ENCODE data around the gene CPSF6.
"Not testable (repeated sequence)": the region's sequence is repeated elsewhere in the genome, so short reads cannot be mapped to it uniquely, and the experiment has no call there.

The CPSF6 gene

DNA sequence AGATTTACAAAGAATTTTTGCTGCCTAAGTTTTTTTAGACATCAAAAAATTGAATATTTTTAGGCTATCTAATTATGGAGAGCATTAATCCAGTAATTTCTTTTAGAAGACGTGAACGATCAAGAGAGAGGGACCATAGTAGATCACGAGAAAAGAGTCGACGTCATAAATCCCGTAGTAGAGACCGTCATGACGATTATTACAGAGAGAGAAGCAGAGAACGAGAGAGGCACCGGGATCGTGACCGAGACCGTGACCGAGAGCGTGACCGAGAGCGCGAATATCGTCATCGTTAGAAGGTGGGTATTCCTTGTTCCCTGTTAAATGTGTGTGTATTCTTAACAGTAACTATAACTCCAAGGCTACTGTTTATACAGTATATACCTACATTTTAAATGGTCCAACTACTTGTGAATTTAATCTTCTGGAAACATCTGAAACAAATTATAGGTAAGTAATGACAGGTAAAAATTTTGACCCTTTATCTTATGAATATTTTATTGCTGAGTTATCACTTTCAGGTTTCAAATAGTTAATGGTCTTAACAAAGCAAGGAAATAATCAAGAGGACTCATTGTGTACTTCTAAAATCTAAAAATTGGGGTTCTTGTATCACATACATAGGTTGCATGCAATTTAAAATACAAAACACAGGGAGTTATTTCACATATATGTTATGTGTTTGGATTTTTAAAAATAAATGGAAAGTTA, 23.1 kb downstream of the CPSF6 start:
- DNase-seq: no peak

DNA sequence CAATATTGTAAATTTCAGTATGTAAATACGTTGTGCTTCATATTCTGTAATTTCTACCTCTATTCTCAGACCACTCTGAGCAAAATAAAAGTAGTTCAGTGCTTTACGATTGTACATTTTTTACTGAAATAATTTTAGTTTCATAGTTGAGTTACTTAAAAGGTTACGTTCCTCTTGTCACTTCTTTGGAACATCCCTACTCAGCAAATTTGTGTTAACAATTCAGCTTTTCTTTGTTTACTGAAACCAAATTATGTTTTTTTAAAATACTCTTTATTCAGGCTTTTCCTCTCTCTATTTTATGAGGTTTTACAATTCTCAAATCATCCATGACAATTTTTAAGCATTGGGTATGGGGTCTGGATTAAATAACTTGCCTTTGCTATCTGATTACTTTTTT, 25.8 kb downstream of the CPSF6 start:
- no peak for DNase-seq

DNA sequence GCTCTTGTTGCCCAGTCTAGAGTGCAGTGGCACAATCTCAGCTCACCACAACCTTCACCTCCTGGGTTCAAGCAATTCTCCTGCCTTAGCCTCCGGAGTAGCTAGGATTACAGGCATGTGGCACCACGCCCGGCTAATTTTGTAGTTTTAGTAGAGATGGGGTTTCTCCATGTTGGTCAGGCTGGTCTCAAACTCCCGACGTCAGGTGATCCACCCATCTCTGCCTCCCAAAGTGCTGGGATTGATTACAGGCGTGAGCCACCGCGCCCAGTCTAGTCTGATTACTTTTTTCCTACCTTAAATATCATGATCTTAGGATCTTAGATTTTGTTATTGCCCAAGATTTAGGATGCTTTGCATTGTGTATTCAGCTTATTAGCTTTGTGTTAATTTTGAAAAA, 26.3 kb downstream of the CPSF6 start:
- DNase-seq: not testable (repeated sequence)

DNA sequence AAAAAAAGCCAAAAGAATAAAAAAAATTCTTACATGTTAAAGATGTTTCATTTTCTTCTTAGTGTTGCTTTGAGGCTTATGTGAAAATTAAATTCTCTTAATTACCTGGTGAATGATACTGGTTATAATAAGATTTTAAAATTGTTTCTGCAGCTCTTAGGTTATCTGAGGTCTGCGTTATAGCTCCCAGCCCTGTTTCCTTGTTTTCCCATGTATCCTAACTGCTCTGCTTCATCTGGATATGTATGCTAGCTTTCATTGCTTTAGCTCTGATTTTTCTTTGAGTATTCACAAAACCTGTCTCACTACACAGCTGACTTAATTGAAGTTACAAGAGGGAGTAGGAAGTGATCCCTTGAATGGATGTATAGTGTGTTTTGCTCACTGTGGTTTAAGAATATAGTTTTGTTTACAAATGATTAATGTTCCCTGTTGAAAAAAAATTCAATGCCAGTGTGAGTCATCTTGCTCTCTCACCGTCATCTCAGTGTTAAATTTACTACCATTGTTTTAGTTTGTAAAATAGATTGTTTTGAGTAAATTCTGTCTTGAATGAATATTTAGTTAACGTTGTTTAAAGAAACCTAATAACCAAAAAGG, 26.8 kb downstream of the CPSF6 start:
- peak; percentile 35 for DNase-seq

DNA sequence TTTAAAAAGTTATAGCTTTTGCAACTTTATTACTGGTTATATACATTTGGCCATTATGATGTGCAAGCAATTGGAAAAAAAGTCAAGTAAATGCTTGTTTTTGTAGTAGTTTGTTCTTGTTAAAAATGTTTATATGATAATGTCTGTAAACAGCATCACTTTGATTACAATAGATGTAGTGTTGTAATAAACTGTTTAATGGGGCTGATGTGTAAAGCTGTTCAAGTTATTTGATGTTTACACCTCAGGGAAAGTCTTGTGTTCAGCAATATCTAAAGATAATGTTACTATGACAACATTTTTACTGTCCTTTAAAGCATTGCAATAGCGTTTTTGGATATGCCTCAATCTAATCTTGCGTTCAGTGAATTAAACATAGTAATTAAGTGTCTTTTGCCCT, 30.4 kb downstream of the CPSF6 start:
- no peak for DNase-seq

DNA sequence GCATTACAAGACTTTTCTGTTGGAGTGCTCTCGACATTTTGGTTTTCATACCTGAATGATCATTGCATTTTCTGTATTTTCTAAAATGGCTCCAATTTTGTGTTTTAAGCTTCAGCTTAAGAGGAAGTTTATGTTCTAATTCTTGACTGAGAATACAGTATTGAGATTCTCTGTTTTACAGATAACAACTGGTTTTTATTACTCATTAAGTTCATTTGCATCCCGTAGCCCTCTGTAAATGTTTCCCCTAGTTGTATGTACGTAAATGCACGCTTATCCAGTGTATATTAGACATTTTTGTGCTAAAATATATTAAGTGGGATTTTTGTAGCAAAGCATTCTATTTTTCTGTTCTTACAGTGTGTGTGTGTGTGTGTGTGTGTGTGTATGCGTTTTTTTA, 33.1 kb downstream of the CPSF6 start:
- no peak for DNase-seq

DNA sequence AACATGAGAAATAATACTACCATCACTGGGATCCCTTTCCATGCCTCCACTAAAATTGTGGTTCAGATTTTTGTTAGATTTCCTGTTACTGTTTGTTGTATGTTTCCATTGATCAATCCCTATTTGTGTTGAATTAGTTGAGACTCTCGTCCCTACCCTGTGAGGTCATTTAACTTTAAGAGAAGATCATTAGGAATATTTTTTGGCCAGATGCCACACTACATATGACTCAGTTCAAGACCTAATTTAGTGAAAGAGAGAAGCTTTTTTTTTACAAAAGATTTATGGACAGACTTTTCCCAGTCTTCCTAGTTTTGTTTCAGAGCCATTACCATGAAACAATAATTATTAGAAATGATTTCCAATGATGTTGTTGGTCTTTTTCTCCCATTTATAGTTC, 35.5 kb downstream of the CPSF6 start:
- DNase-seq: no peak

DNA sequence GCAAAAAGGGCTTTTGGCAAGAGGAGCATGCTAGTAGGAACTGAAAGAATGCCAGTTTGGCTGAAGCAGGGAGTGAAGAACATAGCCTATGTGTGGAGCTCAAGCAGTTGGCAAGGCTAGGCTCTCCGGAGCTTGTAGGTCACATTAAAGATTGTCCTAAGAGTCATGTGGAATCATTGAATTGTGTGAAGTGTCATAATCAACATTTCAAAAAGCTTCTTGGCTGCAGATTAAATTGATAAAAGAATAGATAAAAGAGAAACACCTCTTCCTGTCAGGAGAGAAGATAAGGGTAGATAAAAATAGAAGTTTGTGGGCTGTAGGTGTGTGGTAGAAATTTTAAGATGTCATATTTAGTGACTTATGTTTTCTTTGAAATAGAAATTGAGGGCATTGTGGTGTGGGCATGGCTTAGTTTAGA, 36.1 kb downstream of the CPSF6 start:
- no peak for DNase-seq

DNA sequence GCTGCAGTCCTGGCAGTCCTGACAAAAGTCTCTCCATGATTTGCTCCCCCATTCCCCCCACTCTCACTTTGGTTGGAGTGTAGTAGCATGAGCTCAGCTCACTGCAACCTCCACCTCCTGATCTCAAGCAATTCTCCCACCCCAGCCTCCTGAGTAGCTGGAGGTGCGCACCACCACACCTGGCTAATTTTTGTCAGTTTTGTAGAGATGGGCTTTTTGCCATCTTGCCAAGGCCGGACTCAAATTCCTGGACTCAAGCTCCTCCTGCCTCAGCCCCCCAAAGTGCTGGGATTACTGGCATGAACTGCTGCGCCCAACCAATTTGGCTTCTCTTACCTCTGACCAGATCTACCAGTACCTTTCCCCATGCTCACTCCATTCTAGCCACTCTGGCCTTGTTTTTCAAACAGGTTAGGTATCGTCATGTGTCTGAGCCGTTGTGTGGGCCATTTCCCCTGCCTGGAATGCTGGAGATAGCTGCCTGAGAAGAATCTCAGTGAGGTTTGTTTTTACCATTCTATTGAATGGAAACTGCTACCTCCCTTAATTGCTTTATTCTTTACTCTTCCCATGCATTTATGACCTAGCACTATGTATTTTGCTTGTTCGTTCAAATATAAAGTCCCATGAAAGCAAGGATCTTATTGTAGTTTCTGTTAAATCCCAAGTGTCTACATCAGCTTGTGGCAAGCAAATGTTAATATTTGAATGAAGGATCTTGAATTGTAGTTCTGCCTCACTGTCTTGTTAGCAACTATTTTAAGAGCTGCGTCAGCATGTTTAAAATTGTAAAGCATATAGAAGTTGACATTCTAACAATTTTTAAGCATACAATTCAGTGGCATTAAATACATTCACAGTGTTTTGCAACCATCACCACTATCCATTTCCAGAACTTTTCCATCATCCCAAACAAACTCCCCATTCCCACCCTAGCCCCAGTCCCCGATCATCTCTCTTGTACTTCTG, 39.7 kb downstream of the CPSF6 start:
- DNase-seq: no peak

DNA sequence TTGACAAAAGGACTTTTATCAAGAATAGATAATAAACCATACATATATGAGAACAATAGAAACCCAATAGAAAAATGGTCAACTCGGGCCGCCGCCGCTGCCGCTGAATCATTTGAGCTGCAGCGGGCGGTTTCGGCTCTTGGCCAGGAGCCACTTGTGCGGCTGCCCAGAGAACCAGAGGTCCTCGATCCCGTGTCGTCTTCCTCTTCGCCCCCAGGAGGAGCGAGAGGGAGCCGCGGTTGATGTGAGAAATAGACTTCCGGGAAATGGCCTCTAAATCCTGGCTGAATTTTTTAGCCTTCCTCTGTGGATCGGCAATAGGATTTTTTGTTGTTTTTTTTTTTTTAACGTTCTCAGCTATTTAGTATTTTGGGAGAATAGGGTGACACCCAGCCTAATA, 44.8 kb downstream of the CPSF6 start:
- DNase-seq: peak; percentile 29

DNA sequence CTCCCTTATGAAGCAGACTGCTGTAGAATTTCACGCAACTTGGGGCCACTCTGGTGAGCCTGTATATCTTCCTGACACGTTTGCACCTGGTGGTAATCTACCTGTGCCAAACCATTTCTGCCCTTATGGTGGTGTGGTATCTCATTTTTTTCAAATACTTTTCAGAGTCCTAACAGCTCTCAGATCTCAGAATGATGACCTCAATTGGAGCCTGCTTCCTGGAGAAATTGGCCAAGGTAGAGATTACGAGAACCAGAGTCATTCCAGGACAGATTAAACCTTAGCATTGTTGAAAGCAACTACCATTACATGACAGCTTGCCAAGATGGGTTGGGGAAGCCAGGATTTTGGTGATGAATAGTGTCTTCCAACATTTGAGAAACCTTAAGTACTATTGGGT, 48.2 kb downstream of the CPSF6 start:
- no peak for DNase-seq

DNA sequence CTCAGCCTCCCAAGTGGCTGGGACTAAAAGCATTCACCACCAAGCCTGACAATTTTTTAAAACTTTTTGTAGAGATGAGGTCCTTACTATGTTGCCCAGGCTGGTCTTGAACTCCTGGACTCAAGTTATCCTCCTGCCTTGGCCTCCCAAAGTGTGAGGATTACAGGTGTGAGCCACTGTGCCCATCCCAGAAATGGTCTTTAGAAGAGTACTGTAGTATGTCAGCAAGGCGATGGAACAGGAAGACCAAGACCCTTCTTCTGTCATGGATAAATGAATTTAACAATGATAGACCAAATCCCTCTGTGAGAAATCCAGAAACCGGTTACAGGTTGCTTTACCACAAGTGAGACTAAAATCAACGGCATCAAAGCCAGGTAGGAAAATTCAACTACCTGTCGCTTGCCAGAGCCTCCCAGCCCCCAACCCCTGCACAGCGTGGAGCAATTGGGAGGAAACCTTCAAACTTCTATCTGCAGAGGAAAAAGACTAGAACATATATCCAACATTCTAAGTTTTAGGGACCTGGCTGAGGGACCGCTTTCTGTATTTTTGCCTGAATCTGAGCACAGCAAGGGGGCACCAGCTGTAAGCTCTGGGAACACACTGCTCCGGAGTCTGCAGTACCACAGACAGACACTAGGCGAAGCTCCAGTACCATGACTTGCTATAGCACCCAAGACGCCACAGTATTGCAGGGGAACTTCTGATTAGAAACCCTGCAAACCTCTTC, 51.3 kb downstream of the CPSF6 start:
- DNase-seq: peak; percentile 80

DNA sequence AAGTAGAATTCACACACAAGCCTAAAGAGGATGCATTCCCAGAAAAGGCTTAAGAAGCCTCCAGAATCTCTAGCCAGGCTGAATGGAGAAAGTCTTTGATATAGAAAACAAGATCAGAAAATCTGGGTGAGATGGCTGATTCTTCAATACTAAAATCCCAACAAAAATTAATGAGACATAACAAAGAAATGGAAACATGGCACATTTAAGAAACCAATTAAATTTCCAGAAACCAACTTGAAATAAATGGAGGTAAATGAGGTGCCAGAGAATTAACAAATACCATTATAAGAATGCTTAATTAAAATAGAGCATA, 51.9 kb downstream of the CPSF6 start:
- DNase-seq: no peak

DNA sequence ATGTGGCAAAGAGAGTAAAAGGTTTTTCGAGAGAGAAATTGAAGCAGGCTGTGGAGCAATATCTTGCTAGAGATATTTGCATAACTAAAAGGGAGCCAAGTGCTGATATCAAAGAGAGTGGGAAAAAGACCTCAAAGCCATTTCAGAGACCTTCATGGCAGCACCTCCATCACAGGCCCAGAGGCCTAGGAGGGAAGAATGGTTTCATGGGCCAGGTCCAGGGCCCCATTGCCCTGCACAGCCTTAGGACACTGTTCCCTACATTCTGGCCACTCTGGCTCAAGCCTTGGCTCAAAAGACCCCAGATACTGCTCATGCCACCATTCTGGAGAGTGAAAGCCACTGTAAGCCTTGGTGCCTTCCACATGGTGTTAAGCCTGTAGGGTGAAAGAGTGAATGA, 58.8 kb downstream of the CPSF6 start:
- no peak for DNase-seq

DNA sequence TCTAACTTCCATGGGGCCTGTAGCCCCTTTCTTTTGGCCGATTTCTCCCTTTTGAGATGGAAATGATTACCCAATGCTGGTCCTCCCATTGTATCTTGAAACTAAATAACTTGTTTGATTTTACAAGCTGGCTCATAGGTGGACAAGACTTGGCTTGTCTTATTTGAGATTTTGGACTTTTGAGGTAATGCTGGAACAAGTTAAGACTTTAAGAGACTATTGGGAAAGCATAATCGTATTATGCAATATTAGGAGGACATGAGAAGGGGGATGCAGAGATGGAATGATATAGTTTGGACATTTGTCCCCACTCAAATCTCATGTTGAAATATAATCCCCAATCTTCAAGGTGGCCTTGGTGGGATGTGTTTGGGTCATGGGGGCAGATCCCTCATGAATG, 59.6 kb downstream of the CPSF6 start:
- DNase-seq: no peak

DNA sequence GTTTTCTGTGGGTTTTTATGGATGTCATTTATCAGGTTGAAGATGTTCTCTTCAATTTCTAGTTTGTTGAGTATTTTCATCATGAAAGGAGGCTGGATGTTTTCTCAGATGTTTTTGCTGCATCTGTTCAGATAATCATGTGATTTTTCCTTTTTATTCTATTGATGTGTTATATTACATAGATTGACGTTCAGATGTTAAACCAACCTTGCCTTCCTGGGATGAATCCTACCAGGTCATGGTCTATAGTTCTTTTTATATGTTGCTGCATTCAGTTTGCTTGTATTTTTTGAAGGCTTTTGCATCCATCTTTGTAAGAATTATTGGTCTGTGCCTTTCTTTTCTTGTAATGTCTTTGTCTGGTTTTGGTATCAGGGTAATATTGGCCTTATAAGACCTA, 64.9 kb downstream of the CPSF6 start:
- no peak for DNase-seq

DNA sequence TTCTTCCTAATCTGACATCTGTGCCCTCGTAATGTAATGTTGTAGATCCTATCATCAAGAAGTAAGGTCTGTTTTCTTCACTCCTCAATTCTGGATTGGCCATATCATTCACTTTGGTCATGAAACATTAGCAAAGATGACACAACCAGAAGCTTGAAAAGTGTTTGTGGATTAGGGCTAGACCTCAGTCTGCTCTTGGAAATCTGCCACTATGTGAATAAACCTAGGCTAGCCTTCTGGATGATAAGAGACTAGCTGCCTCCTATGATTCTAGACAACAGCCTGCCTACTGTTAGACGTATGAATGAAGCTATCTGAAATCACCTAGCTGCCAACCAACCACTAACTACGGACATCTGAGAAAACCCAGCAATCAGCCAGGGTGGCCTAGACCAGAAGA, 70.1 kb downstream of the CPSF6 start:
- DNase-seq: no peak

DNA sequence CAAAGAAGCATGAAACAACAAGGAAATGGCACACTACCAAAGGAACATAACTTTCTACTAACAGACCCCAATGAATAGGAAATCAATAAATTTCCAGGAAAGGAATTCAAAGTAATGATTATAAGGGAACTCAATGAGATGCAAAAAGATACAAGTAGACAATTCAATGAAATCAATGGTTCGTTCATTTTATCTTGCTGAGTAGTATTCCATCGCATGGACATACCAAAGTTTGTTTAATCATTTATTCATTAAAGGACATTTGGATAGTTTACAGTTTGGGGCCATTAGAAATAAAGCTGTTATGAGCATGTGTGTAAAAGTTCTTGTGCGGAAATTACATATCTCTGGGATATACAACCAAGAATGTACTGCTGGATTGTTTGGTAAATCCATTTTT, 73.8 kb downstream of the CPSF6 start:
- no peak for DNase-seq

DNA sequence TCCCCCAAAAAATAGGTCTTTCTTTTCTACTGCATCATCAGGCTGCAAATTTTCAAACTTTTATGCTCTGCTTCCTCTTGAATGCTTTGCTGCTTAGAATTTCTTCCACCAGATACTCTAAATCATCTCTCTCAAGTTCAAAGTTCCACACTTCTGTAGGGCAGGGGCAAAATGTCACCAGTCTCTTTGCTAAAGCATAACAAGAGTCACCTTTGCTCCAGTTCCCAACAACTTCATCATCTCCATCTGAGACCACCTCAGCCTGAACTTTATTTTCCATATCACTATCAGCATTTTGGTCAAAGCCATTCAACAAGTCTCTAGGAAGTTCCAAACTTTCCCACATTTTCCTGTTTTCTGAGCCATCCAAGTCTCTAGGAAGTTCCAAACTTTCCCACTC, 77.4 kb downstream of the CPSF6 start:
- not testable (repeated sequence) for DNase-seq

DNA sequence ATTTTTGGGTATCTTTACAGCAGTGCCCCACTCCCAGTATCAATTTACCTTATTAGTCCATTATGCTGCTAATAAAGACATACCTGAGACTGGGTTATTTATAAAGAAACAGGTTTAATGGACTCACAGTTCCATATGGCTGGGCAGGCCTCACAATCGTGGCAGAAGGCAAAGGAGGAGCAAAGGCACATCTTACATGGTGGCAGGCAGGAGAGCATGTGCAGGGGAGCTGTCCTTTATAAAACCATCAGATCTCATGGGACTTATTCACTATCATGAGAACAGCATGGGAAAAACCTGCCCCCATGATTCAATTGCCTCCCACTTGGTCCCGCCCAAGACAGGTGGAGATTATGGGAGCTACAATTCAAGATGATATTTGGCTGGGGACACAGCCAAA, 77.9 kb downstream of the CPSF6 start:
- not testable (repeated sequence) for DNase-seq

DNA sequence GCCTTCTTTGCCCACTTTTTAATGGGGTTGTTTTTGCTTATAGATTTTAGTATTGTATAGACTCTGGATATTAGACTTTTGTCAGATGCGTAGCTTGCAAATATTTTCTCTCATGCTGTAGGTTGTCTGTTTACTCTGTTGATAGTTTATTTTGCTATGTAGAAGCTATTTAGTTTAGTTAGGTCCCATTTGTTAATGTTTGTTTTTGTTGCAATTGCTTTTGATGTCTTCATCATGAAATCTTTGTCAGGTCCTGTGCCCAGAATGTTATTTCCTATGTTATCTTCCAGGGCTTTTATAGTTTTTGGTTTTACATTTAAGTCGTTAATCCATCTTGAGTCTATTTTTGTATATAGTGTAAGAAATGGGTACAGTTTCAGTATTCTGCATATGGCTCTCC, 78.9 kb downstream of the CPSF6 start:
- DNase-seq: no peak

DNA sequence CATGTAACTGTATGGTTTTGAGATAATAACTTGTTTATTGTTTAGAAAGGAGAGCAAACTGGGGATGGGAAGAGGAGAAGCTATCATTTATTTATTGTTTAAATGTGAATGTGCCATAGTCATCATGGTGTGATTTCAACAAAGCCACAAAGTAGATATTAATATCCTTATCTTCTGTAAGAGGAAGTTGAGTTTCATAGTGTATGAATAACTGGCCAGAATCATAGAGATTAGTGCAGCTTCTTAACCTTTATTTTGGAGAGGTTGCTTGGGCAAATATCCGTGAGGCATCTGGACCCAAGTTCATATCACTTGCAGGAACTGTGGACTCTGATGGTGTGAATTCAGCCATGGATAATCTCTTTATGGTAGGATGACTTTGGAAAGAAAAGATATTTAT, 82.0 kb downstream of the CPSF6 start:
- no peak for DNase-seq
